HG03139 (cell line): Measurements from ENCODE around the gene FOXD4L1.
"Not testable (repeated sequence)": the region's sequence is repeated elsewhere in the genome, so short reads cannot be mapped to it uniquely, and the experiment has no call there.

ENCODE experiments used
- ATAC-seq: cut with Tn5 transposase; IDR thresholded peaks from one replicate; pipeline ENCODE4 v1.9.1; 2021; ENCODE audit not compliant: unreplicated experiment

The FOXD4L1 gene

GRCh38 chr2:113498365-113498764 is at the start of gene FOXD4L1:
TSS of gene FOXD4L1 (plus strand) at chr2:113498665. CDS start at chr2:113499257, 592 bp downstream.
- not testable (repeated sequence) for ATAC-seq

GRCh38 chr2:113465770-113466169 is 32.7 kb upstream of the FOXD4L1 start:
- ATAC-seq, result not testable (repeated sequence)

DNA sequence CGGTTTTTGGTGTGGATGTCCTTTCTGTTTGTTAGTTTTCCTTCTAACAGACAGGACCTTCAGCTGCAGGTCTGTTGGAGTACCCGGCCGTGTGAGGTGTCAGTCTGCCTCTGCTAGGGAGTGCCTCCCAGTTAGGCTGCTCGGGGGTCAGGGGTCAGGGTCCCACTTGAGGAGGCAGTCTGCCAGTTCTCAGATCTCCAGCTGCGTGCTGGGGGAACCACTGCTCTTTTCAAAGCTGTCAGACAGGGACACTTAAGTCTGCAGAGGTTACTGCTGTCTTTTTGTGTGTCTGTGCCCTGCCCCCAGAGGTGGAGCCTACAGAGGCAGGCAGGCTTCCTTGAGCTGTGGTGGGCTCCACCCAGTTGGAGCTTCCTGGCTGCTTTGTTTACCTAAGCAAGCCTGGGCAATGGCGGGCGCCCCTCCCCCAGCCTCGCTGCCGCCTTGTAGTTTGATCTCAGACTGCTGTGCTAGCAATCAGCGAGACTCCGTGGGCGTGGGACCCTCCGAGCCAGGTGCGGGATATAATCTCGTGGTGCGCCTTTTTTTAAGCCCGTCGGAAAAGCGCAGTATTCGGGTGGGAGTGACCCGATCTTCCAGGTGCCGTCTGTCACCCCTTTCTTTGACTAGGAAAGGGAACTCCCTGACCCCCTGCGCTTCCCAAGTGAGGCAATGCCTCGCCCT is 21.6 kb upstream of the FOXD4L1 start:
- ATAC-seq, result not testable (repeated sequence)

DNA sequence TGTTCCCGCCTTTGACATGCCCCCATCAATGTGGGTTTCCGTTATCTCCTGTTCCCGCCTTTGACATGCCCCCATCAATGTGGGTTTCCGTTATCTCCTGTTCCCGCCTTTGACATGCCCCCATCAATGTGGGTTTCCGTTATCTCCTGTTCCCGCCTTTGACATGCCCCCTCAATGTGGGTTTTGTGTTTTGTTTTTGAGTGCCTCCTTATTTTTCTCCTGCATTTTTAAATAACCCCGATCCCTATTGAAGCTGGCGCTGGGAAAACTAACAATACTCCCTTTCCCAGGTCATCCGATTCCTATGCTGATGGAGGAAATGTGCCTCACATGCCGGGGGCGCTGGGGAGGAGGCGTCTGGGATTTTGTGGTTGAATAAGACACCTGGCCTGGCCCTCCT is 1.9 kb upstream of the FOXD4L1 start:
- not testable (repeated sequence) for ATAC-seq

- not testable (repeated sequence) for ATAC-seq
Observed at GRCh38 chr2:113499019-113499885, 787 bp downstream of the FOXD4L1 start.

DNA sequence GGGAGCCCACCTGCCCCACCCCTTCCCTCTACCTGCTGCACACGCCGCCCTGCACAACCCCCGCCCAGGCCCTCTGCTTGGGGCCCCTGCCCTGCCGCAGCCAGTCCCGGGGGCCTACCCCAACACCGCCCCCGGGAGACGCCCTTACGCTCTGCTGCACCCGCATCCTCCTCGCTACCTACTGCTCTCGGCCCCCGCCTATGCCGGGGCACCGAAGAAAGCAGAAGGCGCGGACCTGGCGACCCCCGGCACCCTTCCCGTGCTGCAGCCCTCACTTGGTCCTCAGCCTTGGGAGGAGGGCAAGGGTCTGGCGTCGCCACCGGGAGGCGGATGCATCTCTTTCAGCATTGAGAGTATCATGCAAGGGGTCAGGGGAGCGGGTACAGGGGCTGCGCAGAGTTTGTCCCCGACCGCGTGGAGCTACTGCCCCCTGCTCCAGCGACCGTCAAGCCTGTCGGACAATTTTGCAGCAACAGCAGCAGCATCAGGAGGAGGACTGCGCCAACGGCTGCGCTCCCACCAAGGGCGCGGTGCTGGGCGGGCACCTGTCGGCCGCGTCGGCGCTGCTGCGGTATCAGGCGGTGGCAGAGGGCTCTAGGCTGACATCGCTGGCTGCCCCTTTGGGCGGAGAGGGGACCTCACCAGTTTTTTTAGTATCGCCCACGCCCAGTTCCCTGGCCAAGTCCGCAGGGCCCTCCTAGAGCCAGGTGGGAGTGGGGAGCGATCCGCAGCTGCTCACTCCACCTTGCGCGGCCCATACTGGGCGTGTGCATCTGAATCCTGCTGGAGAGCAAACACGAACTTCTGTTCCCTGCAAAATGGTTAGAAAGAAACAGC is 1.6 kb downstream of the FOXD4L1 start:
- ATAC-seq, result not testable (repeated sequence)

DNA sequence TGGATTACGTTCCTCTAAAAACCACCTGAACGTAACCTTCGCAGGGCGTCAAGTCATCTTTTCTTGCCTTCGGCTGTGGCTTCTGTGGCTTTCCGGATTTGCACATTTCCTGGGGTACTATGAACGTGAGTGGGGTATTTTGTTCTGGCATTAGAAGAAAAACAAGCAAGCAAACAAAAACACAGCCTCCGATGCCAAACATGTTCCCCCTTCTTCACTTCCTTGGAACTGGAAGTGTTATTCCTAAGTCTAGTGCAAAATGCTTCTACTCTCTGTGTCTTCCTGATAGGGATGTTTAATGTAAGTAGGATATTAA is 2.2 kb downstream of the FOXD4L1 start:
- not testable (repeated sequence) for ATAC-seq

DNA sequence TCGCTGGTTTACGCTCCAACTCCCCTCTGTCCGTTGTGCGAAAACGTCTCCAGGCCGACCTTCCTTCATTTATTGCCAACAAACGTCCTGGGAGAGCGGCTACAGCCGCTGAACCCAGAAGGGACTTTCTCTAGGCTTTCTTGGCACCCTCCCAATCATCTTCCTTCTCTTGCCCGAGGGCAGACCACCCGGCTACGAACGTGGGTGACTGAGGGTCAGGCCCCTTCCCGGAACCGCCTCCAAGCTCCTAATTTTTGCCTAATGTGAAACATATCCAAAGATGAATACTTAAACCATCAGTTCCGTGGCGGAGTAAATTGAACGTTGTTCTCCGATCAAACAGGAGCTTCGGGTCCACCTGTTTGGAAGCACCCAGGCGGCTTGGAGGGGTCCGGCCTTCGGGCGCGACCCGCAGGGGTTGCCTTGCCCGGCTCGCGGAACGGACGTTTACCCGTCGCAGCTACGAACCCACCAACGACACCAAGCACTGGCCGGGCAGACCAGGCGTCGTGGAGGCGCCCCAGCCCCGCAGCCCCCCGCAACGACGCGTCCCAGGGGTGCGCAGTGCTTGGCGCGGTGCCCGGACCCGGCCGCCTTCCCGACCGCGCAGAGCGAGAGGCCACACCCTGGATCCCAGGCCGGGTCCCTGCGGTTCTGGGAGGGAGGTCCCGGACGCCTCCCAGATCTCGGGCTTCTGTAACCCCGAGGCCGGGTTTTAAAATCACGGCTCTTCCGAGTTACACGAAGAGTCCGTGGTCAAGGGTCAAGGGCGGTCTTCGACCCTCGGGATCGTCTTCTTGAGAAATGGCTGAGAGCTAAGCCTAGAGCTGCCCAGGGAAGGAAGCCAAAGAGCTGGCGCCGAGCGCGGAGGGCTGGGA is 4.0 kb downstream of the FOXD4L1 start:
- not testable (repeated sequence) for ATAC-seq

GRCh38 chr2:113503094-113504042 is 4.9 kb downstream of the FOXD4L1 start:
- not testable (repeated sequence) for ATAC-seq

DNA sequence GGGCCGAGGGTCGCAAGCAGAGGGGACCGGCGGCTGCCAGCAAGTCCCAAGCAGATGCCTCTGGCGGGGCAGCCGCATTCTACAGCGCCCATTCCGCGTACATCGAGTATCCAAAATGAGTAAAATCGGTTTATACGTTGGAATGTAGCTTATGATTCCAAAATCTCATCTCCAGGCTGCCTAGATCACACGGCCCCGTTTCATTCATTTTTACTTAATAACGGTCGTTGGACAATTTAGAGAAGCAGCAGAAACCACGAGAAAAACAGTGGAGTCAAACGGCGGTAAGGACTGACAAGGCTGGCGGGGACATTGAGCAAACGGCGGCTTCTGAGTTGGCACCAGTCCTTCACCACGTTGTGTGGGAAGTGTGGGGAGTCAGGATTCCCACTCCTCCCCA is 5.6 kb downstream of the FOXD4L1 start:
- ATAC-seq, result not testable (repeated sequence)

DNA sequence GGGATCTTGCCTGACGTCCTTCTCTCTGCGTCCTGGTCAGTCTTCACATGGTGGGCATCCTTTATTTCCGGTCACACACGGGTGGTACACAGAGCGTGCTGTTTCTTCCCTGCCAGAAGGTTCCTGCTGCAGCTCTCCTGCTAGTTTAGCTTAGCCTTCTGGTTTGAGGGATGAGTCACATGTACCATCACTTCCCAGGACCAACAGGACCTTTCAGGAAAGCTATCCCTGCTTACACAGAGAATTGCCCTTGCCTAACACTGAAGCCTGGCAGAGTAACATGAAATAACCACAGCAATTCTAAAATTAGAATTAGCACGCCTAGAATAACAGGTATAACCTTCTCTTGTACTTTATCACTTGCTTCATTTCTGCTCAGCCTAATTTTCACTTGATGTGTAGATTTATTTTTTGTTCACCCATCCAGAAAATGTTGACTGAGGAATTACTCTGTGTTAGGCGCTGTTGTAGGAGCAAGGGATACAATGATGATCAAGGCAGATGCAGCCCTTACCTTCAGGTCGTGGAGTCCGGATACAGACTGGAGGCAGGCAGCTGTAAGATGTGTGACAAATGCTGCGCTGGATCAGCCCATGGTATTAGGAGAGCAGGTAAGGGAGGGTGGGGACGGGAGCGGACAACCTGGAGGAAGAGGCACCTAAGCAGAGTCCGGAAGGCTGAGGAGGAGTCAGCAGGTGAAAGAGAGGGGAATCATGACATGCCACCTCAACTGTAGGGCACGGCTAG is 9.1 kb downstream of the FOXD4L1 start:
- ATAC-seq, result not testable (repeated sequence)

DNA sequence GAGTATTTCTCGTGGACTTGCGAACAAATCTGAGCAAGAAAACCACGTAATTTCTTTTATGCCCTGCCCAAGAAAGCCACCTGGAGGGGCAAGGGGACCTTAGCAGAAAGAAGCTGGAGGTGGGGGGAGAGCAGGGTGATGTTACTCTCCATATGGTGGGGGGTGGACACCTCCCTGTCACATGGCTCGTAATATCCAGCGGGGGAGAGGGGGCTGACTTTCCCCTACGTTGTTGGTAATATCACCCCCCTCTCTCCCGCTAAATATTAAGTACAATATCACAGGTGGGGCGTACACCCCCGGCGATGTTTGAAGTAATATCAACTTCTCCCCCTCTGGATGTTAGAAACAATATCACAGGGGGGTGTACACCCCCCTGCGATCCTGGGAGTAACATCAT is 9.7 kb downstream of the FOXD4L1 start:
- ATAC-seq, result not testable (repeated sequence)

GRCh38 chr2:113510913-113511312 is 12.4 kb downstream of the FOXD4L1 start:
- not testable (repeated sequence) for ATAC-seq

GRCh38 chr2:113511859-113512258 is 13.4 kb downstream of the FOXD4L1 start:
- not testable (repeated sequence) for ATAC-seq

- ATAC-seq, result not testable (repeated sequence)
Observed at GRCh38 chr2:113515457-113515856, 17.0 kb downstream of the FOXD4L1 start.

GRCh38 chr2:113515995-113516394 is 17.5 kb downstream of the FOXD4L1 start:
- ATAC-seq, result not testable (repeated sequence)

DNA sequence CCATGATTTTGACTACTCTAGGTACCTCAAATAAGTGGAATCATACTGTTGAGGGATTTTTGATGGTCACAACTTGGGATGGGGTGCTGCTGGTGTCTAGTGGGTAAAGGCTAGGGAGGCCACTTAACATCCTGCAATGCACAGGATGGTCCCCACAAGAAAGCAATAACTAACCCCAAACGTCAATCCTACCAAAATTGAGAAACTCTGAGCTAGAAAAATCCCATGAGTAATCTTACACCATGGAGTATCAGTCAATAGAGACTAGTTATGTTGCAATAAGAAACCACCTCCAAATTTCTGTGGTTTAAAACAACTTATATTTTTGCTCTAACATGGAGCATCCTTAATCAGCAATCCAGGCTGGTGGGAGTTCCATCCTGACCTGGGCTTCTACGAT is 18.6 kb downstream of the FOXD4L1 start:
- not testable (repeated sequence) for ATAC-seq

- ATAC-seq, result not testable (repeated sequence)
Observed at GRCh38 chr2:113520837-113521236, 22.4 kb downstream of the FOXD4L1 start.
